SU-DHL-6 (cell line): ENCODE measurements around the gene UBR2.

Experiments used
- H2AFZ ChIP-seq: fragments of 200-600 bp; sonication (generic); 2 replicates; pipeline ENCODE4 v1.6.1; 2014; ENCODE audit warnings: low read depth, mild to moderate bottlenecking, moderate library complexity, mixed read lengths, antibody characterized with exemption, low read length; ENCODE audit not compliant: severe bottlenecking
- H3F3A ChIP-seq: fragments of 200-600 bp; shearing (Covaris generic); 2 replicates; pipeline ENCODE4 v1.6.0; 2016; ENCODE audit warnings: antibody characterized with exemption, mild to moderate bottlenecking; ENCODE audit not compliant: insufficient read depth
- H3K27ac ChIP-seq: fragments of 200-600 bp; sonication (generic); 2 replicates; pipeline ENCODE4 v1.5.1; 2016; ENCODE audit warnings: low read depth, mild to moderate bottlenecking, low read length, moderate library complexity, mixed read lengths
- H3K27me3 ChIP-seq: fragments of 200-600 bp; sonication (generic), shearing (Covaris generic); 2 replicates; pipeline ENCODE4 v1.6.0; 2014; ENCODE audit warnings: mild to moderate bottlenecking, low read length
- H3K36me3 ChIP-seq: fragments of 200-600 bp; sonication (generic); 2 replicates; pipeline ENCODE4 v1.6.1; 2014; ENCODE audit warnings: mild to moderate bottlenecking, low read length, mixed read lengths
- H3K4me2 ChIP-seq: fragments of 300-600, 200-600 bp; shearing (Covaris generic), sonication (generic); 2 replicates; pipeline ENCODE4 v1.6.0; 2014; ENCODE audit warnings: low read length, low read depth, mild to moderate bottlenecking; ENCODE audit not compliant: poor library complexity, severe bottlenecking
- H3K4me3 ChIP-seq: fragments of 200-600 bp; sonication (generic); 2 replicates; pipeline ENCODE4 v1.5.1; 2014; ENCODE audit warnings: antibody characterized with exemption, low read length, mild to moderate bottlenecking, mixed read lengths; ENCODE audit not compliant: insufficient read depth, poor library complexity, severe bottlenecking
- H3K79me2 ChIP-seq: fragments of 200-600 bp; sonication (generic); 2 replicates; pipeline ENCODE4 v1.6.1; 2014; ENCODE audit warnings: mild to moderate bottlenecking, low read length, moderate library complexity; ENCODE audit not compliant: insufficient read depth
- H3K9ac ChIP-seq: fragments of 200-600 bp; sonication (generic); 2 replicates; pipeline ENCODE4 v1.7.0; 2014; ENCODE audit warnings: mild to moderate bottlenecking, low read length
- H3K9me2 ChIP-seq: fragments of 200-600 bp; sonication (generic); replicated peaks from 2 replicates; pipeline ENCODE4 v1.6.1; 2014; ENCODE audit warnings: low read length; ENCODE audit not compliant: insufficient read depth
- H3K9me3 ChIP-seq: fragments of 200-600 bp; sonication (generic); 2 replicates; pipeline ENCODE4 v1.6.1; 2014; ENCODE audit warnings: low read length, mixed read lengths; ENCODE audit not compliant: insufficient read depth
- H4K20me1 ChIP-seq: fragments of 200-600 bp; sonication (generic); 2 replicates; pipeline ENCODE4 v1.6.1; 2014; ENCODE audit warnings: low read depth, mild to moderate bottlenecking, antibody characterized with exemption, low read length, moderate library complexity, mixed read lengths
- CTCF ChIP-seq: fragments of 200-600 bp; sonication (generic); IDR thresholded peaks from one replicate; pipeline ENCODE4 v1.5.1; 2017; ENCODE audit warnings: antibody characterized with exemption, mild to moderate bottlenecking, low read length, moderate library complexity; ENCODE audit not compliant: insufficient read depth, poor library complexity, severe bottlenecking
- EZH2phosphoT487 ChIP-seq: fragments of 200-600 bp; sonication (generic), shearing (Covaris generic); conservative IDR thresholded peaks from 2 replicates; pipeline ENCODE4 v1.6.1; 2018; ENCODE audit warnings: mild to moderate bottlenecking, antibody characterized with exemption, low read length, moderate library complexity, mixed read lengths

UBR2 gene

GRCh38 chr6:42629845-42630244, 66.0 kb downstream of the UBR2 start:
- Histone ChIP-seq H3K4me2 (no peak overlapping the region), H3K9ac (no peak overlapping the region), H3K9me2 (no peaks in the 10 kb centered on the region), H3K79me2 (no peaks in the 10 kb centered on the region), H3F3A (no peaks in the 10 kb centered on the region), H3K9me3 (no peaks in the 10 kb centered on the region), H3K27me3 (no peaks in the 10 kb centered on the region), H2AFZ (no peak overlapping the region), H3K4me3 (no peak overlapping the region), H3K27ac (no peak overlapping the region), H3K36me3 (peaks cover 12% of the 10 kb centered on the region), H4K20me1 (no peaks in the 10 kb centered on the region)
- TF ChIP-seq CTCF (no peak), EZH2phosphoT487 (no peak)

GRCh38 chr6:42637681-42638080, 73.9 kb downstream of the UBR2 start:
- no peak overlapping the region for H2AFZ ChIP-seq
- H3K36me3 ChIP-seq: peaks cover 19% of the 10 kb centered on the region

GRCh38 chr6:42642794-42643193, 79.0 kb downstream of the UBR2 start:
- no peak overlapping the region for H3K27ac ChIP-seq
- H4K20me1 ChIP-seq: no peaks in the 10 kb centered on the region
- TF ChIP-seq EZH2phosphoT487: no peak
- no peak for TF ChIP-seq CTCF
- H3K79me2 ChIP-seq: no peaks in the 10 kb centered on the region
- H3K9ac ChIP-seq: no peak overlapping the region
- no peaks in the 10 kb centered on the region for H3K9me3 ChIP-seq
- peaks cover 24% of the 10 kb centered on the region; the same call in 1 of the 2 replicates for H3K36me3 ChIP-seq
- no peak overlapping the region for H3K4me3 ChIP-seq
- no peak overlapping the region for H2AFZ ChIP-seq
- H3K4me2 ChIP-seq: no peak overlapping the region
- no peaks in the 10 kb centered on the region for H3K27me3 ChIP-seq
- H3K9me2 ChIP-seq: no peaks in the 10 kb centered on the region
- no peaks in the 10 kb centered on the region for H3F3A ChIP-seq

More at GRCh38 chr6:42637681-42638080, 73.9 kb downstream of the UBR2 start:
- Histone ChIP-seq H3K4me3 (no peak overlapping the region), H3K9me2 (no peaks in the 10 kb centered on the region), H3K79me2 (no peaks in the 10 kb centered on the region), H3K9me3 (no peaks in the 10 kb centered on the region), H3K4me2 (no peak overlapping the region), H4K20me1 (no peaks in the 10 kb centered on the region), H3K9ac (no peak overlapping the region), H3F3A (no peaks in the 10 kb centered on the region), H3K27ac (no peak overlapping the region), H3K27me3 (no peaks in the 10 kb centered on the region)
- TF ChIP-seq CTCF (no peak), EZH2phosphoT487 (no peak)

- no peak overlapping the region for H3K4me2 ChIP-seq
- no peak overlapping the region for H3K27ac ChIP-seq
- H3K9me2 ChIP-seq: no peaks in the 10 kb centered on the region
- no peak overlapping the region for H2AFZ ChIP-seq
- H3K79me2 ChIP-seq: no peaks in the 10 kb centered on the region
- no peaks in the 10 kb centered on the region for H3F3A ChIP-seq
- H3K4me3 ChIP-seq: no peak overlapping the region
- no peaks in the 10 kb centered on the region for H3K27me3 ChIP-seq
- TF ChIP-seq EZH2phosphoT487: no peak
- no peak for TF ChIP-seq CTCF
- H3K9ac ChIP-seq: no peak overlapping the region
- H3K9me3 ChIP-seq: no peaks in the 10 kb centered on the region
- H3K36me3 ChIP-seq: peaks cover 34% of the 10 kb centered on the region
- no peaks in the 10 kb centered on the region for H4K20me1 ChIP-seq
Observed at GRCh38 chr6:42644211-42644610, 80.4 kb downstream of the UBR2 start.
